T-helper 2 cell treated with Interferon-gamma antibody and Interleukin-4, amounts not matched to agents 5 μg/mL and 100 μg/mL, for 36 hours (primary cell): ENCODE results near the gene TAF1D.

Source experiments
- DNase-seq: peaks from one replicate; pipeline ENCODE4 v3.0.0; 2021; ENCODE audit warnings: low spot score
- H3K27ac Mint-ChIP-seq: one replicate; pipeline ENCODE4 v1.8.0; 2021; ENCODE audit warnings: mild to moderate bottlenecking, mixed read lengths
- H3K27me3 Mint-ChIP-seq: one replicate; pipeline ENCODE4 v1.8.0; 2021; ENCODE audit warnings: low read depth, mixed read lengths
- H3K36me3 Mint-ChIP-seq: one replicate; pipeline ENCODE4 v1.8.0; 2021; ENCODE audit warnings: low read depth, mixed read lengths
- H3K4me1 Mint-ChIP-seq: one replicate; pipeline ENCODE4 v1.8.0; 2021; ENCODE audit warnings: low read depth, mixed read lengths
- H3K4me3 Mint-ChIP-seq: one replicate; pipeline ENCODE4 v1.8.0; 2022; ENCODE audit warnings: mild to moderate bottlenecking, moderate library complexity, mixed read lengths
- H3K9me3 Mint-ChIP-seq: one replicate; pipeline ENCODE4 v1.8.0; 2021; ENCODE audit warnings: mixed read lengths

Gene TAF1D

GRCh38 chr11:93689240-93689639, 52.1 kb downstream of the TAF1D start:
- Mint-ChIP-seq H3K4me3 (no peak overlapping the region), H3K9me3 (no peaks in the 10 kb centered on the region), H3K36me3 (peaks cover 56% of the 10 kb centered on the region), H3K27ac (peak overlapping the region; percentile 44), H3K4me1 (peaks cover 18% of the 10 kb centered on the region), H3K27me3 (no peaks in the 10 kb centered on the region)
- peak; percentile 47 for DNase-seq

GRCh38 chr11:93686812-93687211, 54.5 kb downstream of the TAF1D start:
- no peaks in the 10 kb centered on the region for H3K27me3 Mint-ChIP-seq
- no peak for DNase-seq
- H3K4me3 Mint-ChIP-seq: no peak overlapping the region
- H3K27ac Mint-ChIP-seq: no peak overlapping the region
- H3K36me3 Mint-ChIP-seq: peaks cover 68% of the 10 kb centered on the region
- H3K9me3 Mint-ChIP-seq: no peaks in the 10 kb centered on the region
- H3K4me1 Mint-ChIP-seq: peaks cover 20% of the 10 kb centered on the region

DNA sequence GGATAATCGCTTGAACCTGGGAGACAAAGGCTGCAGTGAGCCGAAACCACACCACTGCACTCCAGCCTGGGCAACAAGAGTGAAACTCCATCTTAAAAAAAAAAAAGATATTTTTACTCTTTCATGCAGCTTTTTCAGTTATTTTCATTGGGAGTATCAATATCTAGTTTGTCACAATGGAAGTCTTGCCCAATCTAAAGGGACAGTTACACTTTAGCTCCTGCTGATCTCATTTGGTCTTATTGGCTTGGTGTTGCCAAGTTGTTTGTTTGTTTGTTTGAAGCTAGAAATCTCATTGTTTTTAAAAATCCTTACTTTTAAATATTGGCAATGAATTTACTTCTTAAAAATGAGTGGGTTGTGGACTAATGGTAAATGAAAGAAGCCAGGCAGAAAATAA, 55.1 kb downstream of the TAF1D start:
- Mint-ChIP-seq H3K4me1 (peaks cover 20% of the 10 kb centered on the region), H3K36me3 (peaks cover 68% of the 10 kb centered on the region), H3K4me3 (no peak overlapping the region), H3K27ac (no peak overlapping the region), H3K9me3 (no peaks in the 10 kb centered on the region), H3K27me3 (no peaks in the 10 kb centered on the region)
- DNase-seq: no peak
